ENCODE measurements around the gene TSKU.

DNA sequence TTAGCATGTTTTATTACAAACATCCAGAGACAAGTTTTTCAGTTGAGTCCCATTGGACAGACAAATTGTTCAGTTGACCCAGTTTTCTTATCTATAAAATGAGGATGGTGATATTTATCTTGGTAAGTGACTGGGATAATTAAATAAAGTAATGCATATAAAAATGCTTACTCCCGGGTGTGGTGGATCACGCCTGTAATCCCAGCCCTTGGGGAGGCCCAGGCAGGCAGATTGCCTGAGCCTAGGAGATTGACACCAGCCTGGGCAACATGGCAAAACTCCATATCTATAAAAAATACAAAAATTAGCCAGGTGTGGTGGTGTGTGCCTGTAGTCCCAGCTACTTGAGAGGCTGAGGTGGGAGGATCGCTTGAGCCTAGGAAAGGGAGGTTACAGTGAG is 61.9 kb downstream of the TSKU start:
- TF ChIP-seq, protein P1, sequence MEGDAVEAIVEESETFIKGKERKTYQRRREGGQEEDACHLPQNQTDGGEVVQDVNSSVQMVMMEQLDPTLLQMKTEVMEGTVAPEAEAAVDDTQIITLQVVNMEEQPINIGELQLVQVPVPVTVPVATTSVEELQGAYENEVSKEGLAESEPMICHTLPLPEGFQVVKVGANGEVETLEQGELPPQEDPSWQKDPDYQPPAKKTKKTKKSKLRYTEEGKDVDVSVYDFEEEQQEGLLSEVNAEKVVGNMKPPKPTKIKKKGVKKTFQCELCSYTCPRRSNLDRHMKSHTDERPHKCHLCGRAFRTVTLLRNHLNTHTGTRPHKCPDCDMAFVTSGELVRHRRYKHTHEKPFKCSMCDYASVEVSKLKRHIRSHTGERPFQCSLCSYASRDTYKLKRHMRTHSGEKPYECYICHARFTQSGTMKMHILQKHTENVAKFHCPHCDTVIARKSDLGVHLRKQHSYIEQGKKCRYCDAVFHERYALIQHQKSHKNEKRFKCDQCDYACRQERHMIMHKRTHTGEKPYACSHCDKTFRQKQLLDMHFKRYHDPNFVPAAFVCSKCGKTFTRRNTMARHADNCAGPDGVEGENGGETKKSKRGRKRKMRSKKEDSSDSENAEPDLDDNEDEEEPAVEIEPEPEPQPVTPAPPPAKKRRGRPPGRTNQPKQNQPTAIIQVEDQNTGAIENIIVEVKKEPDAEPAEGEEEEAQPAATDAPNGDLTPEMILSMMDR (IDR thresholded peaks at IDR 0.05), result no peak
- TF ChIP-seq POLR2A (IDR thresholded peaks at IDR 0.05), result no peak
- TF ChIP-seq EP300 (IDR thresholded peaks at IDR 0.05; ENCODE audit: low read depth), result no peak

All from transverse colon (tissue), 3 donors.